HepG2 (cell line): ENCODE results near the gene ADGRL3. TPM values are rescaled to one million over a fixed set of nuclear protein-coding genes. Genes with fewer than 3 reads are reported as not detected.

Source experiments
- ATAC-seq: fragments of 200-7000 bp; cut with Tn5 transposase; 3 replicates; pipeline ENCODE4 v1.9.1; 2020; ENCODE audit warnings: mild to moderate bottlenecking, moderate library complexity
- BruUV-seq: library from RNA; stranded (reverse); fragments of 400-500 nt; replicated peaks from 2 replicates; lab custom pipeline; 2021; lab: Mats Ljungman, UMichigan
- CTCF ChIA-PET: fragments of 300-600 bp; formaldehyde crosslinking; extraction: SDS; loops from one replicate; lab custom pipeline; 2021; ENCODE audit warnings: low total read pairs, inconsistent platforms, low intra/inter-chr PET ratio; lab: Yijun Ruan, JAX
- POLR2A ChIA-PET: fragments of 350-600 bp; sonication (Branson Sonifier 250); formaldehyde crosslinking; loops from one replicate; lab custom pipeline; 2020; ENCODE audit warnings: antibody characterized with exemption, inconsistent platforms; lab: Yijun Ruan, JAX
- DNase-seq: peaks from one replicate; pipeline ENCODE4 v3.0.0-alpha.2; 2015; ENCODE audit warnings: low spot score
- FAIRE-seq: peaks from 3 replicates; lab custom pipeline; 2011; peaks lifted over from hg19 to GRCh38; lab: Jason Lieb, UNC
- H2AFZ ChIP-seq: one replicate; pipeline ENCODE4 v1.6.1; 2011; ENCODE audit warnings: low read length, inconsistent platforms
- H3K27ac ChIP-seq: fragments of 300-600 bp; 3 replicates; pipeline ENCODE4 v1.8.0; 2011; ENCODE audit warnings: mixed run types, mild to moderate bottlenecking, mixed read lengths, low read length, inconsistent platforms; ENCODE audit not compliant: insufficient read depth; ENCODE audit errors: extremely low read length
- H3K27me3 ChIP-seq, 2 experiments: fragments of 200-600 bp in 1 of 2; 2 replicates in 1 of 2; 3 replicates in 1 of 2; pipeline versions ENCODE4 v1.6.0 to v1.8.0; 2011; ENCODE audit warnings: low read length in 2 of 2, mild to moderate bottlenecking in 2 of 2, moderate library complexity in 2 of 2, inconsistent platforms in 1 of 2; ENCODE audit not compliant: insufficient read depth in 2 of 2, control insufficient read depth in 1 of 2
- H3K36me3 ChIP-seq, 2 experiments: fragments of 200-600 bp in 1 of 2; replicated peaks in 1 of 2; 2 replicates in 1 of 2; 3 replicates in 1 of 2; pipeline versions ENCODE4 v1.5.1 to v1.8.0; 2011; ENCODE audit warnings: low read length in 2 of 2, inconsistent platforms in 1 of 2; ENCODE audit not compliant: insufficient read depth in 2 of 2, control insufficient read depth in 1 of 2
- H3K4me1 ChIP-seq: 2 replicates; pipeline ENCODE4 v1.5.1; 2012; ENCODE audit warnings: low read length, inconsistent platforms; ENCODE audit not compliant: insufficient read depth
- H3K4me2 ChIP-seq: 2 replicates; pipeline ENCODE4 v1.6.0; 2011; ENCODE audit warnings: low read depth, low read length, inconsistent platforms
- H3K4me3 ChIP-seq, 3 experiments: fragments of 200-600 bp in 1 of 3; sonication (generic), shearing (Covaris generic) in 1 of 3; replicated peaks in 1 of 3; 2 replicates each; pipeline ENCODE4 v1.5.1; 2011 to 2016; ENCODE audit warnings: low read length in 3 of 3, inconsistent platforms in 2 of 3, low read depth in 2 of 3, mild to moderate bottlenecking in 2 of 3, control low read depth in 1 of 3, mixed read lengths in 1 of 3; ENCODE audit not compliant: insufficient read depth in 1 of 3
- H3K79me2 ChIP-seq: one replicate; pipeline ENCODE4 v1.6.1; 2011; ENCODE audit warnings: low read length, inconsistent platforms; ENCODE audit not compliant: insufficient read depth
- H3K9ac ChIP-seq: 2 replicates; pipeline ENCODE4 v1.6.0; 2011; ENCODE audit warnings: mild to moderate bottlenecking, low read depth, low read length, inconsistent platforms; ENCODE audit not compliant: insufficient read depth
- H3K9me3 ChIP-seq: 2 replicates; pipeline ENCODE4 v1.5.1; 2012; ENCODE audit warnings: mild to moderate bottlenecking, low read length
- H4K20me1 ChIP-seq: 2 replicates; pipeline ENCODE4 v1.6.0; 2011; ENCODE audit warnings: inconsistent platforms, mild to moderate bottlenecking, low read length, moderate library complexity; ENCODE audit not compliant: insufficient read depth
- ATF7 ChIP-seq, 2 experiments: fragments of 450-650 bp in 1 of 2; sonication (generic) in 1 of 2; formaldehyde crosslinking in 1 of 2; IDR thresholded peaks; 2 replicates each; pipeline versions ENCODE4 v1.4.0 to v1.6.1; 2016 to 2020; ENCODE audit warnings: antibody characterized with exemption in 1 of 2, mild to moderate bottlenecking in 1 of 2, missing genetic modification reagents in 1 of 2
- E2F5 ChIP-seq: sonication (generic); formaldehyde crosslinking; conservative IDR thresholded peaks from 2 replicates; pipeline ENCODE4 v1.4.0; 2020; ENCODE audit warnings: missing genetic modification reagents
- EHMT2 ChIP-seq: fragments of 200-600 bp; sonication (generic); IDR thresholded peaks from 2 replicates; pipeline ENCODE4 v1.7.0; 2017; ENCODE audit warnings: antibody characterized with exemption, low read depth, low read length, borderline replicate concordance
- KMT2B ChIP-seq: IDR thresholded peaks from 2 replicates; pipeline ENCODE4 v1.6.1; 2016; ENCODE audit warnings: missing genetic modification reagents, missing compliant biosample characterization
- RERE ChIP-seq: IDR thresholded peaks from 2 replicates; pipeline ENCODE4 v1.6.1; 2016; ENCODE audit warnings: low read depth, missing genetic modification reagents, missing compliant biosample characterization
- SKIL ChIP-seq: sonication (generic); formaldehyde crosslinking; IDR thresholded peaks from 2 replicates; pipeline ENCODE4 v1.8.0; 2022; ENCODE audit warnings: missing genetic modification reagents, mild to moderate bottlenecking, moderate library complexity, borderline replicate concordance
- ZNF225 ChIP-seq: sonication (generic); formaldehyde crosslinking; IDR thresholded peaks from 2 replicates; pipeline ENCODE4 v1.4.0; 2020; ENCODE audit warnings: mild to moderate bottlenecking, missing genetic modification reagents
- WGBS: methylation state at CpG from one replicate; pipeline ENCODE4 v1.1.6; 2017; ENCODE audit warnings: low lambda C conversion rate; 5-methylcytosine and 5-hydroxymethylcytosine counted together
- in situ Hi-C: cut with HindIII; loops from 2 replicates; pipeline ENCODE4 v1.10.0; 2017; ENCODE audit warnings: low pct_unique_long_range_greater_than_20kb; ENCODE audit not compliant: extremely low pct_ligation_motif_present
- intact Hi-C: fragments of 100-400 bp; cut with micrococcal nuclease; formaldehyde crosslinking; loops from one replicate; pipeline ENCODE4 v1.10.0; 2022; ENCODE audit not compliant: unreplicated experiment
- polyA plus RNA-seq, 8 experiments: library from polyadenylated mRNA; depleted of rRNA in 3 of 8; stranded (reverse) in 7 of 8; unstranded in 1 of 8; fragments of >200 nt; fragmentation: Illumina TruSeq in 4 of 8; extraction: Trizol in 4 of 8; gene quantifications; 2 replicates each; pipeline versions ENCODE4 v1.2.1 to v1.2.3, GENCODE V29; 2011 to 2016; ENCODE audit warnings: low read depth in 4 of 8, missing spikeins in 1 of 8, mixed read lengths in 1 of 8; ENCODE audit not compliant: insufficient read depth in 1 of 8
- total RNA-seq, 5 experiments: library from RNA; depleted of rRNA; stranded (reverse); fragments of >200 nt; fragmentation: Illumina TruSeq; extraction: Trizol; gene quantifications; 2 replicates each; pipeline ENCODE4 v1.2.3, GENCODE V29; 2016; ENCODE audit warnings: low read depth in 1 of 5

ADGRL3 gene
- total and polyA plus RNA-seq, 2 of the 13 experiments (the other 11 are each of a cell fraction or from before 2014, with no cell fraction given) = 0.04 to 0.05 TPM

GRCh38 chr4:61407642-61408618, 207.8 kb downstream of the ADGRL3 start:
- no peaks in the 10 kb centered on the region for H3K4me1 ChIP-seq
- H4K20me1 ChIP-seq = no peaks in the 10 kb centered on the region
- no peak overlapping the region for H3K27ac ChIP-seq
- H3K9ac ChIP-seq = no peak overlapping the region
- in situ Hi-C loops = no loop called here
- no peak for FAIRE-seq
- 29% methylated on average over 7 of the region's 7 CpGs for WGBS
- no TSS peak for BruUV-seq
- no peak overlapping the region for H3K4me3 ChIP-seq
- no peak for DNase-seq
- TF ChIP-seq ZNF225 (CRISPR knock-in tag) (no peak), ATF7 (IDR thresholded peaks at IDR 0.05) (peak; percentile 71), ATF7 (CRISPR knock-in tag; IDR thresholded peaks at IDR 0.05) (no peak)
- intact Hi-C loops = no loop called here
- ATAC-seq = no peak
- ChIA-PET CTCF (no interaction called here), POLR2A (no interaction called here)
- no peaks in the 10 kb centered on the region for H3K27me3 ChIP-seq
- no peaks in the 10 kb centered on the region for H3K36me3 ChIP-seq
- H3K4me2 ChIP-seq = no peak overlapping the region
- H3K79me2 ChIP-seq = no peaks in the 10 kb centered on the region
- H3K9me3 ChIP-seq = no peaks in the 10 kb centered on the region
- H2AFZ ChIP-seq = no peak overlapping the region

GRCh38 chr4:61408861-61409260, 208.7 kb downstream of the ADGRL3 start:
- no peak for ATAC-seq
- TF ChIP-seq E2F5 (CRISPR knock-in tag) (no peak), KMT2B (CRISPR knock-in tag) (no peak), RERE (no peak), EHMT2 (no peak), SKIL (CRISPR knock-in tag) (no peak)

More at GRCh38 chr4:61408861-61409260, 208.7 kb downstream of the ADGRL3 start:
- ChIA-PET CTCF (no interaction called here), POLR2A (no interaction called here)
- H3K4me1 ChIP-seq = no peaks in the 10 kb centered on the region
- no peaks in the 10 kb centered on the region for H3K9me3 ChIP-seq
- H3K27ac ChIP-seq = no peak overlapping the region
- no peaks in the 10 kb centered on the region for H3K36me3 ChIP-seq
- no peak for FAIRE-seq
- in situ Hi-C loops (no loop called here), intact Hi-C loops (no loop called here)
- no peak overlapping the region for H3K9ac ChIP-seq
- H3K4me3 ChIP-seq = no peak overlapping the region
- no peaks in the 10 kb centered on the region for H3K79me2 ChIP-seq
- H3K4me2 ChIP-seq = no peak overlapping the region
- DNase-seq = no peak
- BruUV-seq = no TSS peak
- no peaks in the 10 kb centered on the region for H4K20me1 ChIP-seq
- no peaks in the 10 kb centered on the region for H3K27me3 ChIP-seq
- H2AFZ ChIP-seq = no peak overlapping the region
